ENCODE results near the gene TLR9. TPM values are rescaled to one million over a fixed set of nuclear protein-coding genes. Genes with fewer than 3 reads are reported as not detected.

The TLR9 gene
- total and polyA plus RNA-seq, 9 of the 15 experiments (the other 6 are each of a cell fraction or from before 2014, with no cell fraction given), result not detected

DNA sequence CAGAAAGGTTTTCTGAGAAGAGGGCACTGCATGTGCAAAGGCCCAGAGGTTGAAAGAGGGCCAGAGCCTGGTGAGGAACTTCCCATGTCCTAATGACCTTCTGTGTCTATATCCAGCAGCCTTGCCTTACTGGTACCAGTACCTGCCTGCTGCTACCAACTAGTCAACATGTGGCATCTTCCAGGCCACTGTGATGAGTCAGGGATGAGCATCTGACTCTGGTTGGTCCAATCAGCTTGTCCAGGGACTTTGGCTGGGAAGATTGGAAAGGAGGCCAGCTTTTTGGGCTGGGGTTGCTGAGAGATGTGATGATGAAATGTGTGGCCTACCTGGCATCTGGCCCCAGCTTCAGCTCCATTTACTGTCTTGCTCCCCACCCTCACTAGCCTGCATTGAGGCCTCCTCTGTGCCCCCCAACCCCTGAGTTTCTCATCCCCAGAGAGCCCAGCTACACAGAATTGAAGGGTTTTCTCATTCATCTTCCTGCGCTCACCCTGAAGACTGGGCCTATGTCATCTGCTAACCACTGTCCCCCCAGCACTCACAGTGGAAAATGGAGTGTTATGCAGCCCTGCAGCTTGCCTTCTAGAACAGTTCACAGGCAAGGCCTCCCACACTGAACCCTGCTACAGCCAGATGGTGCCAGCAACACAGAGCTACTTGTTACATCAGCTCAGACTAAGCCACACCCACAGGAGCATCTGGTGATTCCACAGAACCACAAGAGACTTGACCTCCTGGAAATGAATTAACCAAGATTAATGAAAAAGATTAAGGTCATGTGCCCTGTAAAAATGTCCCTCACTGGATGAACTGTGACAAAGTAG is 14.8 kb upstream of the TLR9 start (continued):
- TF ChIP-seq, protein P1, sequence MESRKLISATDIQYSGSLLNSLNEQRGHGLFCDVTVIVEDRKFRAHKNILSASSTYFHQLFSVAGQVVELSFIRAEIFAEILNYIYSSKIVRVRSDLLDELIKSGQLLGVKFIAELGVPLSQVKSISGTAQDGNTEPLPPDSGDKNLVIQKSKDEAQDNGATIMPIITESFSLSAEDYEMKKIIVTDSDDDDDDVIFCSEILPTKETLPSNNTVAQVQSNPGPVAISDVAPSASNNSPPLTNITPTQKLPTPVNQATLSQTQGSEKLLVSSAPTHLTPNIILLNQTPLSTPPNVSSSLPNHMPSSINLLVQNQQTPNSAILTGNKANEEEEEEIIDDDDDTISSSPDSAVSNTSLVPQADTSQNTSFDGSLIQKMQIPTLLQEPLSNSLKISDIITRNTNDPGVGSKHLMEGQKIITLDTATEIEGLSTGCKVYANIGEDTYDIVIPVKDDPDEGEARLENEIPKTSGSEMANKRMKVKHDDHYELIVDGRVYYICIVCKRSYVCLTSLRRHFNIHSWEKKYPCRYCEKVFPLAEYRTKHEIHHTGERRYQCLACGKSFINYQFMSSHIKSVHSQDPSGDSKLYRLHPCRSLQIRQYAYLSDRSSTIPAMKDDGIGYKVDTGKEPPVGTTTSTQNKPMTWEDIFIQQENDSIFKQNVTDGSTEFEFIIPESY (CRISPR knock-in tag; IDR thresholded peaks at IDR 0.05), result no peak
- TF ChIP-seq FOS (IDR thresholded peaks at IDR 0.05; ENCODE audit: extremely low read depth, insufficient read length) (no peak), GATAD2B (IDR thresholded peaks at IDR 0.05; ENCODE audit: borderline replicate concordance) (no peak), KLF16 (IDR thresholded peaks at IDR 0.05) (peak; percentile 61; the same call in 1 of the 2 replicates), ZKSCAN8 (CRISPR knock-in tag; IDR thresholded peaks at IDR 0.05) (no peak), MECOM (CRISPR knock-in tag; IDR thresholded peaks at IDR 0.05) (no peak), PHB (CRISPR knock-in tag; IDR thresholded peaks at IDR 0.05) (no peak), BMI1 (IDR thresholded peaks at IDR 0.05; ENCODE audit: low read length) (no peak), EP300 (IDR thresholded peaks at IDR 0.05; ENCODE audit: low read length) (peak; percentile 34), PCBP1 (IDR thresholded peaks at IDR 0.05; ENCODE audit: low read depth, low read length, poor library complexity, severe bottlenecking) (no peak)
- TF ChIP-seq, protein P2, sequence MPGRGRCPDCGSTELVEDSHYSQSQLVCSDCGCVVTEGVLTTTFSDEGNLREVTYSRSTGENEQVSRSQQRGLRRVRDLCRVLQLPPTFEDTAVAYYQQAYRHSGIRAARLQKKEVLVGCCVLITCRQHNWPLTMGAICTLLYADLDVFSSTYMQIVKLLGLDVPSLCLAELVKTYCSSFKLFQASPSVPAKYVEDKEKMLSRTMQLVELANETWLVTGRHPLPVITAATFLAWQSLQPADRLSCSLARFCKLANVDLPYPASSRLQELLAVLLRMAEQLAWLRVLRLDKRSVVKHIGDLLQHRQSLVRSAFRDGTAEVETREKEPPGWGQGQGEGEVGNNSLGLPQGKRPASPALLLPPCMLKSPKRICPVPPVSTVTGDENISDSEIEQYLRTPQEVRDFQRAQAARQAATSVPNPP (IDR thresholded peaks at IDR 0.05; ENCODE audit: borderline replicate concordance, insufficient read depth, insufficient read length), result no peak
- TF ChIP-seq, protein P3, sequence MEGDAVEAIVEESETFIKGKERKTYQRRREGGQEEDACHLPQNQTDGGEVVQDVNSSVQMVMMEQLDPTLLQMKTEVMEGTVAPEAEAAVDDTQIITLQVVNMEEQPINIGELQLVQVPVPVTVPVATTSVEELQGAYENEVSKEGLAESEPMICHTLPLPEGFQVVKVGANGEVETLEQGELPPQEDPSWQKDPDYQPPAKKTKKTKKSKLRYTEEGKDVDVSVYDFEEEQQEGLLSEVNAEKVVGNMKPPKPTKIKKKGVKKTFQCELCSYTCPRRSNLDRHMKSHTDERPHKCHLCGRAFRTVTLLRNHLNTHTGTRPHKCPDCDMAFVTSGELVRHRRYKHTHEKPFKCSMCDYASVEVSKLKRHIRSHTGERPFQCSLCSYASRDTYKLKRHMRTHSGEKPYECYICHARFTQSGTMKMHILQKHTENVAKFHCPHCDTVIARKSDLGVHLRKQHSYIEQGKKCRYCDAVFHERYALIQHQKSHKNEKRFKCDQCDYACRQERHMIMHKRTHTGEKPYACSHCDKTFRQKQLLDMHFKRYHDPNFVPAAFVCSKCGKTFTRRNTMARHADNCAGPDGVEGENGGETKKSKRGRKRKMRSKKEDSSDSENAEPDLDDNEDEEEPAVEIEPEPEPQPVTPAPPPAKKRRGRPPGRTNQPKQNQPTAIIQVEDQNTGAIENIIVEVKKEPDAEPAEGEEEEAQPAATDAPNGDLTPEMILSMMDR (IDR thresholded peaks at IDR 0.05 in 2 of 3, conservative IDR thresholded peaks at IDR 0.05 in 1 of 3; ENCODE audit: insufficient read depth in 2 of 3, low read depth in 1 of 3, low read length in 3 of 3), result peak; percentile 10 to 19 (median 14); a peak in 2 of 6 replicates
- TF ChIP-seq, protein P4, sequence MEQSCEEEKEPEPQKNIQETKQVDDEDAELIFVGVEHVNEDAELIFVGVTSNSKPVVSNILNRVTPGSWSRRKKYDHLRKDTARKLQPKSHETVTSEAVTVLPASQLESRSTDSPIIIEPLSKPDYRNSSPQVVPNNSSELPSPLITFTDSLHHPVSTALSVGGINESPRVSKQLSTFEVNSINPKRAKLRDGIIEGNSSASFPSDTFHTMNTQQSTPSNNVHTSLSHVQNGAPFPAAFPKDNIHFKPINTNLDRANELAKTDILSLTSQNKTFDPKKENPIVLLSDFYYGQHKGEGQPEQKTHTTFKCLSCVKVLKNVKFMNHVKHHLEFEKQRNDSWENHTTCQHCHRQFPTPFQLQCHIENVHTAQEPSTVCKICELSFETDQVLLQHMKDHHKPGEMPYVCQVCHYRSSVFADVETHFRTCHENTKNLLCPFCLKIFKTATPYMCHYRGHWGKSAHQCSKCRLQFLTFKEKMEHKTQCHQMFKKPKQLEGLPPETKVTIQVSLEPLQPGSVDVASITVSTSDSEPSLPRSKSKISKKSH (CRISPR knock-in tag; IDR thresholded peaks at IDR 0.05), result no peak
- TF ChIP-seq, protein P5, sequence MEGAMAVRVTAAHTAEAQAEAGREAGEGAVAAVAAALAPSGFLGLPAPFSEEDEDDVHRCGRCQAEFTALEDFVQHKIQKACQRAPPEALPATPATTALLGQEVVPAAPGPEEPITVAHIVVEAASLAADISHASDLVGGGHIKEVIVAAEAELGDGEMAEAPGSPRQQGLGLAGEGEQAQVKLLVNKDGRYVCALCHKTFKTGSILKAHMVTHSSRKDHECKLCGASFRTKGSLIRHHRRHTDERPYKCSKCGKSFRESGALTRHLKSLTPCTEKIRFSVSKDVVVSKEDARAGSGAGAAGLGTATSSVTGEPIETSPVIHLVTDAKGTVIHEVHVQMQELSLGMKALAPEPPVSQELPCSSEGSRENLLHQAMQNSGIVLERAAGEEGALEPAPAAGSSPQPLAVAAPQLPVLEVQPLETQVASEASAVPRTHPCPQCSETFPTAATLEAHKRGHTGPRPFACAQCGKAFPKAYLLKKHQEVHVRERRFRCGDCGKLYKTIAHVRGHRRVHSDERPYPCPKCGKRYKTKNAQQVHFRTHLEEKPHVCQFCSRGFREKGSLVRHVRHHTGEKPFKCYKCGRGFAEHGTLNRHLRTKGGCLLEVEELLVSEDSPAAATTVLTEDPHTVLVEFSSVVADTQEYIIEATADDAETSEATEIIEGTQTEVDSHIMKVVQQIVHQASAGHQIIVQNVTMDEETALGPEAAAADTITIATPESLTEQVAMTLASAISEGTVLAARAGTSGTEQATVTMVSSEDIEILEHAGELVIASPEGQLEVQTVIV (CRISPR knock-in tag; IDR thresholded peaks at IDR 0.05; ENCODE audit: borderline replicate concordance), result no peak
- TF ChIP-seq, protein P6, sequence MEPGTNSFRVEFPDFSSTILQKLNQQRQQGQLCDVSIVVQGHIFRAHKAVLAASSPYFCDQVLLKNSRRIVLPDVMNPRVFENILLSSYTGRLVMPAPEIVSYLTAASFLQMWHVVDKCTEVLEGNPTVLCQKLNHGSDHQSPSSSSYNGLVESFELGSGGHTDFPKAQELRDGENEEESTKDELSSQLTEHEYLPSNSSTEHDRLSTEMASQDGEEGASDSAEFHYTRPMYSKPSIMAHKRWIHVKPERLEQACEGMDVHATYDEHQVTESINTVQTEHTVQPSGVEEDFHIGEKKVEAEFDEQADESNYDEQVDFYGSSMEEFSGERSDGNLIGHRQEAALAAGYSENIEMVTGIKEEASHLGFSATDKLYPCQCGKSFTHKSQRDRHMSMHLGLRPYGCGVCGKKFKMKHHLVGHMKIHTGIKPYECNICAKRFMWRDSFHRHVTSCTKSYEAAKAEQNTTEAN (CRISPR knock-in tag; IDR thresholded peaks at IDR 0.05), result no peak

Measured in K562 (cell line).